ENCODE results near the gene AMD1. TPM values are rescaled to one million over a fixed set of nuclear protein-coding genes. Genes with fewer than 3 reads are reported as not detected.
A peak's percentile ranks its signal among the peaks of the same experiment; 100 is the strongest.

AMD1 gene
- total and polyA plus RNA-seq, 9 of the 15 experiments (the other 6 are each of a cell fraction or from before 2014, with no cell fraction given): 60.0 to 151 (median 85.6) TPM

GRCh38 chr6:110873981-110874879 lies at the start of gene AMD1 (continued):
- TF ChIP-seq FOXM1 (IDR thresholded peaks at IDR 0.05; ENCODE audit: low read depth): no peak
- TF ChIP-seq FOXM1 (CRISPR knock-in tag; IDR thresholded peaks at IDR 0.05; ENCODE audit: low read depth): 0 out of 2 replicates have a peak, but pooled peaks have one; percentile 15
- no peak for TF ChIP-seq TAF15 (IDR thresholded peaks at IDR 0.05; ENCODE audit: low read depth, low read length)
- peak; percentile 35; the same call in 1 of the 2 replicates for TF ChIP-seq GMEB1 (CRISPR knock-in tag; IDR thresholded peaks at IDR 0.05)
- no peak for TF ChIP-seq NUFIP1 (IDR thresholded peaks at IDR 0.05; ENCODE audit: partially characterized antibody)
- peak; percentile 24 for TF ChIP-seq PRDM10 (IDR thresholded peaks at IDR 0.05; ENCODE audit: partially characterized antibody)
- TF ChIP-seq ID3 (CRISPR knock-in tag; IDR thresholded peaks at IDR 0.05): no peak
- 0 out of 2 replicates have a peak, but pooled peaks have one; percentile 16 for TF ChIP-seq ID3 (tag; IDR thresholded peaks at IDR 0.05)
- TF ChIP-seq FOS (IDR thresholded peaks at IDR 0.05; ENCODE audit: extremely low read depth, insufficient read length): peak; percentile 66
- no peak for TF ChIP-seq SIN3B (IDR thresholded peaks at IDR 0.05; ENCODE audit: low read depth)
- TF ChIP-seq KLF1 (tag; IDR thresholded peaks at IDR 0.05): no peak
- TF ChIP-seq MEF2A (IDR thresholded peaks at IDR 0.05; ENCODE audit: control insufficient read depth, low read depth, low read length): no peak
- no peak for TF ChIP-seq EP300 (IDR thresholded peaks at IDR 0.05; ENCODE audit: low read length)
- TF ChIP-seq ZBTB1 (CRISPR knock-in tag; IDR thresholded peaks at IDR 0.05; ENCODE audit: borderline replicate concordance, low read depth): peak; percentile 96
- no peak for TF ChIP-seq RBM15 (IDR thresholded peaks at IDR 0.05; ENCODE audit: insufficient read depth, low read length)
- TF ChIP-seq SMAD1 (IDR thresholded peaks at IDR 0.05; ENCODE audit: low read depth, low read length, partially characterized antibody): peak; percentile 92
- TF ChIP-seq ZNF24 (IDR thresholded peaks at IDR 0.05): no peak
- TF ChIP-seq TFAM (CRISPR knock-in tag; conservative IDR thresholded peaks at IDR 0.05): no peak
- no peak for TF ChIP-seq ADNP (tag; IDR thresholded peaks at IDR 0.05)
- no peak for TF ChIP-seq ZBTB5 (IDR thresholded peaks at IDR 0.05)
- TF ChIP-seq NR2F6 (CRISPR knock-in tag; IDR thresholded peaks at IDR 0.05): no peak
